ENCODE results near the gene REG1B. TPM values are rescaled to one million over a fixed set of nuclear protein-coding genes. Genes with fewer than 3 reads are reported as not detected.

The REG1B gene
- total and polyA plus RNA-seq, 5 donors from 2014 or later: not detected

GRCh38 chr2:79122676-79123075 lies 34.9 kb upstream of the REG1B start:
- DNase-seq (no peak), ATAC-seq (ENCODE audit: low read depth in 2 of 2) (no peak)
- no peaks in the 10 kb centered on the region for H3K36me3 ChIP-seq (ENCODE audit: control insufficient read depth, insufficient read depth, low read length)
- Mint-ChIP-seq H3K9me3 (peaks cover 0 to 24% (median 4%) of the 10 kb centered on the region in 7 donors), H3K27me3 (no peaks in the 10 kb centered on the region), H3K27ac (no peak overlapping the region), H3K36me3 (no peaks in the 10 kb centered on the region), H3K4me1 (no peaks in the 10 kb centered on the region), H3K4me3 (no peak overlapping the region)
- no peak overlapping the region for H3K4me3 ChIP-seq (ENCODE audit: low read depth, low read length)
- H3K27ac ChIP-seq (ENCODE audit: insufficient read depth, low read length, poor library complexity, severe bottlenecking): no peak overlapping the region
- H3K4me1 ChIP-seq (ENCODE audit: control insufficient read depth, insufficient read depth, low read length, poor library complexity, severe bottlenecking): no peaks in the 10 kb centered on the region
- peaks cover 0 to 3% of the 10 kb centered on the region in 2 experiments for H3K9me3 ChIP-seq (ENCODE audit: control insufficient read depth in 2 of 2, low read length in 2 of 2)
- no peaks in the 10 kb centered on the region for H3K27me3 ChIP-seq (ENCODE audit: control insufficient read depth, insufficient read depth, low read length)

- no peak within 1 kb of the TSS for H3K27ac ChIP-seq (ENCODE audit: insufficient read depth, low read length, poor library complexity, severe bottlenecking)
- DNase-seq (no peak), ATAC-seq (ENCODE audit: low read depth in 2 of 2) (no peak)
- H3K36me3 ChIP-seq (ENCODE audit: control insufficient read depth, insufficient read depth, low read length): no peaks in the 10 kb centered on the region
- H3K27me3 Mint-ChIP-seq: no peaks in the 10 kb centered on the region
- H3K9me3 Mint-ChIP-seq: peaks cover 0 to 33% (median 6%) of the 10 kb centered on the region in 7 donors
- no peak within 1 kb of the TSS for H3K4me3 ChIP-seq (ENCODE audit: low read depth, low read length)
- H3K4me3 Mint-ChIP-seq: no peak within 1 kb of the TSS
- no peaks in the 10 kb centered on the region for H3K4me1 Mint-ChIP-seq
- no peaks in the 10 kb centered on the region for H3K36me3 Mint-ChIP-seq
- no peaks in the 10 kb centered on the region for H3K9me3 ChIP-seq (ENCODE audit: control insufficient read depth in 2 of 2, low read length in 2 of 2)
- H3K4me1 ChIP-seq (ENCODE audit: control insufficient read depth, insufficient read depth, low read length, poor library complexity, severe bottlenecking): no peaks in the 10 kb centered on the region
- H3K27me3 ChIP-seq (ENCODE audit: control insufficient read depth, insufficient read depth, low read length): no peaks in the 10 kb centered on the region
- no peak within 1 kb of the TSS for H3K27ac Mint-ChIP-seq
Measured at GRCh38 chr2:79120194-79120713, 32.5 kb upstream of the REG1B start, which contains the start of gene REG1A. Gene REG1A (plus strand): TSS chr2:79120488. CDS start chr2:79120862, 374 bp downstream.

- Mint-ChIP-seq H3K27ac (no peak overlapping the region), H3K27me3 (no peaks in the 10 kb centered on the region)
- no peak for ATAC-seq (ENCODE audit: low read depth in 2 of 2)
Measured at GRCh38 chr2:79116997-79117928, 29.5 kb upstream of the REG1B start.

GRCh38 chr2:79114797-79115494 lies 27.2 kb upstream of the REG1B start:
- H3K27me3 Mint-ChIP-seq: no peaks in the 10 kb centered on the region
- Histone ChIP-seq H3K27me3 (ENCODE audit: control insufficient read depth, insufficient read depth, low read length) (no peaks in the 10 kb centered on the region), H3K27ac (ENCODE audit: insufficient read depth, low read length, poor library complexity, severe bottlenecking) (no peak overlapping the region), H3K4me3 (ENCODE audit: low read depth, low read length) (no peak overlapping the region), H3K4me1 (ENCODE audit: control insufficient read depth, insufficient read depth, low read length, poor library complexity, severe bottlenecking) (no peaks in the 10 kb centered on the region), H3K36me3 (ENCODE audit: control insufficient read depth, insufficient read depth, low read length) (no peaks in the 10 kb centered on the region), H3K9me3 (ENCODE audit: control insufficient read depth in 2 of 2, low read length in 2 of 2) (peaks cover 0 to 1% of the 10 kb centered on the region in 2 experiments)
- H3K9me3 Mint-ChIP-seq: peaks cover 3 to 27% (median 9%) of the 10 kb centered on the region in 7 donors
- H3K4me3 Mint-ChIP-seq: no peak overlapping the region
- no peak overlapping the region for H3K27ac Mint-ChIP-seq
- no peaks in the 10 kb centered on the region for H3K36me3 Mint-ChIP-seq
- no peaks in the 10 kb centered on the region for H3K4me1 Mint-ChIP-seq
- ATAC-seq (ENCODE audit: low read depth in 2 of 2): no peak
- no peak for DNase-seq

More at GRCh38 chr2:79116997-79117928, 29.5 kb upstream of the REG1B start:
- Histone ChIP-seq H3K4me3 (ENCODE audit: low read depth, low read length) (no peak overlapping the region), H3K27me3 (ENCODE audit: control insufficient read depth, insufficient read depth, low read length) (no peaks in the 10 kb centered on the region), H3K9me3 (ENCODE audit: control insufficient read depth in 2 of 2, low read length in 2 of 2) (no peaks in the 10 kb centered on the region), H3K4me1 (ENCODE audit: control insufficient read depth, insufficient read depth, low read length, poor library complexity, severe bottlenecking) (no peaks in the 10 kb centered on the region), H3K36me3 (ENCODE audit: control insufficient read depth, insufficient read depth, low read length) (no peaks in the 10 kb centered on the region), H3K27ac (ENCODE audit: insufficient read depth, low read length, poor library complexity, severe bottlenecking) (no peak overlapping the region)
- Mint-ChIP-seq H3K36me3 (no peaks in the 10 kb centered on the region), H3K9me3 (peaks cover 0 to 31% (median 9%) of the 10 kb centered on the region in 7 donors), H3K4me1 (no peaks in the 10 kb centered on the region), H3K4me3 (no peak overlapping the region)
- DNase-seq: no peak

GRCh38 chr2:79112269-79112668 lies 24.5 kb upstream of the REG1B start:
- no peak for DNase-seq
- Histone ChIP-seq H3K36me3 (ENCODE audit: control insufficient read depth, insufficient read depth, low read length) (no peaks in the 10 kb centered on the region), H3K27me3 (ENCODE audit: control insufficient read depth, insufficient read depth, low read length) (no peaks in the 10 kb centered on the region), H3K4me1 (ENCODE audit: control insufficient read depth, insufficient read depth, low read length, poor library complexity, severe bottlenecking) (no peaks in the 10 kb centered on the region), H3K4me3 (ENCODE audit: low read depth, low read length) (no peak overlapping the region), H3K27ac (ENCODE audit: insufficient read depth, low read length, poor library complexity, severe bottlenecking) (no peak overlapping the region), H3K9me3 (ENCODE audit: control insufficient read depth in 2 of 2, low read length in 2 of 2) (peaks cover 0 to 1% of the 10 kb centered on the region in 2 experiments)
- Mint-ChIP-seq H3K9me3 (peaks cover 3 to 22% (median 6%) of the 10 kb centered on the region in 7 donors), H3K4me3 (no peak overlapping the region), H3K36me3 (no peaks in the 10 kb centered on the region), H3K27ac (no peak overlapping the region), H3K27me3 (no peaks in the 10 kb centered on the region), H3K4me1 (no peaks in the 10 kb centered on the region)
- ATAC-seq (ENCODE audit: low read depth in 2 of 2): no peak

GRCh38 chr2:79105259-79105658 lies 17.5 kb upstream of the REG1B start:
- no peak overlapping the region for H3K4me3 ChIP-seq (ENCODE audit: low read depth, low read length)
- no peaks in the 10 kb centered on the region for H3K36me3 Mint-ChIP-seq
- ATAC-seq (ENCODE audit: low read depth in 2 of 2) (no peak), DNase-seq (no peak)
- H3K36me3 ChIP-seq (ENCODE audit: control insufficient read depth, insufficient read depth, low read length): no peaks in the 10 kb centered on the region
- H3K27me3 ChIP-seq (ENCODE audit: control insufficient read depth, insufficient read depth, low read length): no peaks in the 10 kb centered on the region
- no peaks in the 10 kb centered on the region for H3K4me1 Mint-ChIP-seq
- H3K27ac ChIP-seq (ENCODE audit: insufficient read depth, low read length, poor library complexity, severe bottlenecking): no peak overlapping the region
- peaks cover 0 to 11% of the 10 kb centered on the region in 2 experiments for H3K9me3 ChIP-seq (ENCODE audit: control insufficient read depth in 2 of 2, low read length in 2 of 2)
- H3K4me1 ChIP-seq (ENCODE audit: control insufficient read depth, insufficient read depth, low read length, poor library complexity, severe bottlenecking): no peaks in the 10 kb centered on the region
- no peaks in the 10 kb centered on the region for H3K27me3 Mint-ChIP-seq
- H3K9me3 Mint-ChIP-seq: peaks cover 0 to 17% (median 0%) of the 10 kb centered on the region in 7 donors
- H3K4me3 Mint-ChIP-seq: no peak overlapping the region
- H3K27ac Mint-ChIP-seq: no peak overlapping the region

- H3K4me3 Mint-ChIP-seq: no peak overlapping the region
- no peaks in the 10 kb centered on the region for H3K36me3 ChIP-seq (ENCODE audit: control insufficient read depth, insufficient read depth, low read length)
- ATAC-seq (ENCODE audit: low read depth in 2 of 2): no peak
- H3K9me3 ChIP-seq (ENCODE audit: control insufficient read depth in 2 of 2, low read length in 2 of 2): peaks cover 0 to 11% of the 10 kb centered on the region in 2 experiments
- H3K27ac Mint-ChIP-seq: no peak overlapping the region
- DNase-seq: no peak
- no peak overlapping the region for H3K4me3 ChIP-seq (ENCODE audit: low read depth, low read length)
- peaks cover 0 to 20% (median 2%) of the 10 kb centered on the region in 7 donors for H3K9me3 Mint-ChIP-seq
- no peaks in the 10 kb centered on the region for H3K27me3 ChIP-seq (ENCODE audit: control insufficient read depth, insufficient read depth, low read length)
- H3K27ac ChIP-seq (ENCODE audit: insufficient read depth, low read length, poor library complexity, severe bottlenecking): no peak overlapping the region
- H3K4me1 Mint-ChIP-seq: no peaks in the 10 kb centered on the region
- no peaks in the 10 kb centered on the region for H3K4me1 ChIP-seq (ENCODE audit: control insufficient read depth, insufficient read depth, low read length, poor library complexity, severe bottlenecking)
- no peaks in the 10 kb centered on the region for H3K27me3 Mint-ChIP-seq
- H3K36me3 Mint-ChIP-seq: no peaks in the 10 kb centered on the region
Measured at GRCh38 chr2:79103214-79103613, 15.4 kb upstream of the REG1B start.

All from CD4-positive, CD25-positive, alpha-beta regulatory T cell (primary cell).